Muscle of leg (tissue), 11 donors: ENCODE measurements around the gene AHSG. TPM values are rescaled to one million over a fixed set of nuclear protein-coding genes. Genes with fewer than 3 reads are reported as not detected.

Source experiments
- DNase-seq: peaks from one replicate; pipeline ENCODE4 v3.0.0; 2013
- H3K27ac ChIP-seq: one replicate; pipeline ENCODE4 v1.5.1; 2013; ENCODE audit warnings: mild to moderate bottlenecking, low read length, control low read depth
- H3K27me3 ChIP-seq: one replicate; pipeline ENCODE4 v1.6.1; 2013; ENCODE audit warnings: low read length; ENCODE audit not compliant: control insufficient read depth, insufficient read depth
- H3K36me3 ChIP-seq: one replicate; pipeline ENCODE4 v1.6.1; 2013; ENCODE audit warnings: low read length; ENCODE audit not compliant: control insufficient read depth, insufficient read depth
- H3K4me1 ChIP-seq: one replicate; pipeline ENCODE4 v1.6.1; 2013; ENCODE audit warnings: low read length; ENCODE audit not compliant: control insufficient read depth, insufficient read depth
- H3K4me3 ChIP-seq: one replicate; pipeline ENCODE4 v1.5.1; 2013; ENCODE audit warnings: low read length, control low read depth
- H3K9me3 ChIP-seq: replicated peaks from 2 replicates; pipeline ENCODE4 v1.6.1; 2013; ENCODE audit warnings: low read depth, low read length; ENCODE audit not compliant: control insufficient read depth
- WGBS: methylation state at CpG from one replicate; pipeline ENCODE4 v1.1.5; 2013; ENCODE audit warnings: missing lambda C conversion rate; ENCODE audit not compliant: insufficient coverage; 5-methylcytosine and 5-hydroxymethylcytosine counted together
- polyA plus RNA-seq, 8 donors: library from polyadenylated mRNA; unstranded; fragments of 120-200 nt; gene quantifications; one replicate each; pipeline versions ENCODE4 v1.2.1 to v1.2.3, GENCODE V29; 2013; ENCODE audit warnings: inconsistent platforms in 1 of 8, low replicate concordance in 1 of 8; ENCODE audit not compliant: insufficient read length in 8 of 8, insufficient read depth in 1 of 8
- total RNA-seq: library from RNA; stranded (reverse); fragments of 120-200 nt; gene quantifications from one replicate; pipeline ENCODE4 v1.2.4, GENCODE V29; 2013

Gene AHSG
- total and polyA plus RNA-seq, 9 donors = 0.10 to 22.3 (median 0.28) TPM; not detected in 2

- Histone ChIP-seq H3K4me3 (no peak overlapping the region), H3K27ac (no peak overlapping the region), H3K27me3 (no peaks in the 10 kb centered on the region), H3K9me3 (no peaks in the 10 kb centered on the region), H3K4me1 (no peaks in the 10 kb centered on the region), H3K36me3 (no peaks in the 10 kb centered on the region)
- 76% methylated on average over 3 of the region's 7 CpGs for WGBS
- no peak for DNase-seq
Observed at GRCh38 chr3:186590580-186591295, 22.1 kb upstream of the AHSG start.

GRCh38 chr3:186592682-186593081 is 20.2 kb upstream of the AHSG start:
- WGBS = no CpG with 5 or more reads among the region's 4 CpGs

GRCh38 chr3:186593862-186594261 is 19.0 kb upstream of the AHSG start:
- Histone ChIP-seq H3K27ac (no peak overlapping the region), H3K36me3 (no peaks in the 10 kb centered on the region), H3K4me1 (no peaks in the 10 kb centered on the region), H3K4me3 (no peak overlapping the region), H3K9me3 (no peaks in the 10 kb centered on the region), H3K27me3 (peaks cover 2% of the 10 kb centered on the region)
- no peak for DNase-seq
- 80% methylated on average over 1 of the region's 3 CpGs for WGBS

More at GRCh38 chr3:186592682-186593081, 20.2 kb upstream of the AHSG start:
- Histone ChIP-seq H3K27me3 (no peaks in the 10 kb centered on the region), H3K9me3 (no peaks in the 10 kb centered on the region), H3K4me1 (no peaks in the 10 kb centered on the region), H3K36me3 (no peaks in the 10 kb centered on the region), H3K27ac (no peak overlapping the region), H3K4me3 (no peak overlapping the region)
- DNase-seq = no peak

- no peak overlapping the region for H3K27ac ChIP-seq
- no peaks in the 10 kb centered on the region for H3K9me3 ChIP-seq
- no peak for DNase-seq
- no peaks in the 10 kb centered on the region for H3K4me1 ChIP-seq
- peaks cover 2% of the 10 kb centered on the region for H3K27me3 ChIP-seq
- 63% methylated on average over 3 of the region's 6 CpGs for WGBS
- no peak overlapping the region for H3K4me3 ChIP-seq
- H3K36me3 ChIP-seq = no peaks in the 10 kb centered on the region
Observed at GRCh38 chr3:186594591-186595113, 18.2 kb upstream of the AHSG start.

GRCh38 chr3:186596568-186597287 is 16.1 kb upstream of the AHSG start:
- WGBS = no CpG with 5 or more reads among the region's 17 CpGs
- H3K27ac ChIP-seq = no peak overlapping the region
- no peaks in the 10 kb centered on the region for H3K4me1 ChIP-seq
- H3K9me3 ChIP-seq = no peaks in the 10 kb centered on the region
- no peaks in the 10 kb centered on the region for H3K36me3 ChIP-seq
- H3K4me3 ChIP-seq = no peak overlapping the region
- DNase-seq = no peak
- H3K27me3 ChIP-seq = peaks cover 2% of the 10 kb centered on the region

GRCh38 chr3:186598108-186598784 is 14.6 kb upstream of the AHSG start:
- DNase-seq = no peak
- H3K27ac ChIP-seq = no peak overlapping the region

GRCh38 chr3:186598794-186599141 is 14.1 kb upstream of the AHSG start:
- no CpG with 5 or more reads among the region's 4 CpGs for WGBS
- Histone ChIP-seq H3K9me3 (no peaks in the 10 kb centered on the region), H3K36me3 (no peaks in the 10 kb centered on the region), H3K27ac (no peak overlapping the region), H3K4me1 (no peaks in the 10 kb centered on the region), H3K27me3 (peaks cover 4% of the 10 kb centered on the region), H3K4me3 (no peak overlapping the region)
- DNase-seq = no peak

More at GRCh38 chr3:186598108-186598784, 14.6 kb upstream of the AHSG start:
- Histone ChIP-seq H3K27me3 (peaks cover 4% of the 10 kb centered on the region), H3K4me3 (no peak overlapping the region), H3K9me3 (no peaks in the 10 kb centered on the region), H3K4me1 (no peaks in the 10 kb centered on the region), H3K36me3 (no peaks in the 10 kb centered on the region)
- 68% methylated on average over 7 of the region's 11 CpGs for WGBS

- WGBS = 75% methylated on average over 8 of the region's 12 CpGs
Observed at GRCh38 chr3:186599142-186599784, 13.6 kb upstream of the AHSG start.

GRCh38 chr3:186599785-186600166 is 13.1 kb upstream of the AHSG start:
- Histone ChIP-seq H3K27me3 (peaks cover 4% of the 10 kb centered on the region), H3K9me3 (no peaks in the 10 kb centered on the region), H3K4me1 (no peaks in the 10 kb centered on the region), H3K27ac (no peak overlapping the region), H3K4me3 (no peak overlapping the region), H3K36me3 (no peaks in the 10 kb centered on the region)
- DNase-seq = no peak
- WGBS = 63% methylated on average over 1 of the region's 2 CpGs

More at GRCh38 chr3:186599142-186599784, 13.6 kb upstream of the AHSG start:
- peaks cover 4% of the 10 kb centered on the region for H3K27me3 ChIP-seq
- no peaks in the 10 kb centered on the region for H3K9me3 ChIP-seq
- no peaks in the 10 kb centered on the region for H3K4me1 ChIP-seq
- no peak overlapping the region for H3K4me3 ChIP-seq
- H3K36me3 ChIP-seq = no peaks in the 10 kb centered on the region
- no peak overlapping the region for H3K27ac ChIP-seq
- DNase-seq = no peak

GRCh38 chr3:186600896-186601295 is 12.0 kb upstream of the AHSG start:
- no peak for DNase-seq
- Histone ChIP-seq H3K27ac (no peak overlapping the region), H3K27me3 (peaks cover 6% of the 10 kb centered on the region), H3K9me3 (no peaks in the 10 kb centered on the region), H3K4me1 (no peaks in the 10 kb centered on the region), H3K36me3 (no peaks in the 10 kb centered on the region), H3K4me3 (no peak overlapping the region)
- WGBS = 60% methylated on average over 1 of the region's 3 CpGs
